ENCODE measurements around the gene TNIP2.

The TNIP2 gene

DNA sequence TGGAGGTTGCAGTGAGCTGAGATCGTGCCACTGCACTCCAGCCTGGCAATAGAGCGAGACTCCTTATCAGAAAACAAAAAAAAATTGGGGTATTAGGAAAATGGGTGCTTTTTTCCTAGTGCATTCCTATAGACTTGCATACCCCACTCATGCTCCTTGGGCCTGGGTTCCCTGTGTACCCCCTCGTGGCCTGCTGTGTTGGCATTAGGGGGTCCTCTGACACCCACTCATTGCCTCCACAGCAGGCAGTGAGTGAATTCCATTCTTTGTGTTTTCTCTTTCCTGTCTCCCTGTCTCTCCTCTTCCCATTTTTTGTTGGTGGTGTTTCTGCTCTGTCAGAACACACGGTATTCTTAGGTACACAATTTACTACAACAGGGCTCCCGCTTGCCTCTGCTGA lies 42.8 kb downstream of the TNIP2 start:
- H3K4me3 ChIP-seq (ENCODE audit: low read length) = no peak overlapping the region
- TF ChIP-seq, protein P1, sequence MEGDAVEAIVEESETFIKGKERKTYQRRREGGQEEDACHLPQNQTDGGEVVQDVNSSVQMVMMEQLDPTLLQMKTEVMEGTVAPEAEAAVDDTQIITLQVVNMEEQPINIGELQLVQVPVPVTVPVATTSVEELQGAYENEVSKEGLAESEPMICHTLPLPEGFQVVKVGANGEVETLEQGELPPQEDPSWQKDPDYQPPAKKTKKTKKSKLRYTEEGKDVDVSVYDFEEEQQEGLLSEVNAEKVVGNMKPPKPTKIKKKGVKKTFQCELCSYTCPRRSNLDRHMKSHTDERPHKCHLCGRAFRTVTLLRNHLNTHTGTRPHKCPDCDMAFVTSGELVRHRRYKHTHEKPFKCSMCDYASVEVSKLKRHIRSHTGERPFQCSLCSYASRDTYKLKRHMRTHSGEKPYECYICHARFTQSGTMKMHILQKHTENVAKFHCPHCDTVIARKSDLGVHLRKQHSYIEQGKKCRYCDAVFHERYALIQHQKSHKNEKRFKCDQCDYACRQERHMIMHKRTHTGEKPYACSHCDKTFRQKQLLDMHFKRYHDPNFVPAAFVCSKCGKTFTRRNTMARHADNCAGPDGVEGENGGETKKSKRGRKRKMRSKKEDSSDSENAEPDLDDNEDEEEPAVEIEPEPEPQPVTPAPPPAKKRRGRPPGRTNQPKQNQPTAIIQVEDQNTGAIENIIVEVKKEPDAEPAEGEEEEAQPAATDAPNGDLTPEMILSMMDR (IDR thresholded peaks at IDR 0.05; ENCODE audit: insufficient read depth, low read depth, low read length, missing control alignments) = no peak
- no peak for DNase-seq (ENCODE audit: low read depth)

DNA sequence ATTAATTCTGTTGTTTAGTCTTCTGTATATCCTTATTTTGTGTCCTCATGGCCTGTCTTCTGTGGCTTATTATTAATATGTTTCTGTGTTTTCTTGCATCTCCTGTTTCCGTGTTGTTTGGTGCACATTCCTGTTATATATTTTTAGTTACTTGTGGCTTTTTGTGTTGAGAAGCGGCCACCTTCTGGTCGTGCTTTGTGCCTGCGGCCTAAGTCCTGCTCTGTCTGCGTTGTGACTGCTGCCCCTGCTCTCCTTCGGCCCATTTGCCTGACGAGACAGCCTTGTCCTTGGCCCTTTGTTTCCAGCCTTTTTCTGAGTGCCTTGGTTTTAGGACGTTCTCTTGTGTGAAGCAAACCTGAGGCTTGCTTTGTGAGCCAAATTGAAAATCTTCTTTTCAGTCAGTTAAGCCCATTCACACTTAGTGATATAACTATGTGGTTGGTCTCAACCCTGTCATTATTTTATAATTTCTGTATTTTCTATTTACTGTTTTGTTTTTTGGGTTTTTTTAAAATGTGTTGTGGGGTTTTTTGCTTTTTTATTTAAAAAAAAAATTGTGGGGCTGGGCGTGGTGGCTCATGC lies 43.8 kb downstream of the TNIP2 start:
- no peak for DNase-seq (ENCODE audit: low read depth)
- TF ChIP-seq, protein P1 (IDR thresholded peaks at IDR 0.05; ENCODE audit: insufficient read depth, low read depth, low read length, missing control alignments) = no peak
- H3K4me3 ChIP-seq (ENCODE audit: low read length) = no peak overlapping the region

DNA sequence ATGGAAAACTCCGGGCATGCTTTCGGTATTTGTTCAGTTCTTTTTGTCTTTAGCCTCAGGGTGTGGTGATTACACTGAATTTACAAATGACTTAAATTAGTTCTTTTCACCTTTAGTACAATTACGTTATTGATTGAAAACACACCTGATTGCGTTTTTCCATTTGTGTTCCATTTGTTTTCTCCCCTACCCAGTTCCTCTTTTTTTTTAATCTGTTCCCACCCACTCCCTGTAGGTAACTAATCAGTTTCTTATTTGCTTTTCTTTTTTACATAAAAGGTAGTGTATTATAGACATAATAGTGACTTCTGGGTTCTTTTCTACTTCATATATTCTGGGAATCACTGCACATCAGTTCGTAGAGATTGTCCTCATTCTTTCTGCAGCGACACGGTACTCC lies 53.4 kb downstream of the TNIP2 start:
- DNase-seq (ENCODE audit: low read depth) = no peak
- TF ChIP-seq, protein P1 (IDR thresholded peaks at IDR 0.05; ENCODE audit: insufficient read depth, low read depth, low read length, missing control alignments) = no peak
- H3K4me3 ChIP-seq (ENCODE audit: low read length) = no peak overlapping the region

DNA sequence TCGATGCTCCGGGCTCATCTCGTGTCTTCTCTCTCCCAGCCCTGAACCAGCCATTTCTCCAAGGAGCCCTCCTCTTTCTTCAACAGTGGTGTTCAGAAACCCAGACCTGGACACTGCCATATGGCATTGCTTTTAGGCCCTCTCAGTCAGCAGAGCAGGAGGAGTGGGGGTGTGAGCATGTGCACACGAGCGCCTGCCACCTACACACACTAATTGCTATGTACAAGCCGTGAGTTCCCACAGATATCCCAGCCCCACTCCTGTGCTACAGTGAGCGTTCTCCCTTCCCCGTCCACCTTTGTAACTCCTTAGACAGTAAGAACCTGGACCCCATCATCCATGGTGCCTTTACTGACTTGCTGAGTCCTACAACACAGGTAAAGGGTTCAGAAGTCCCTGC lies 53.8 kb downstream of the TNIP2 start:
- no peak overlapping the region for H3K4me3 ChIP-seq (ENCODE audit: low read length)
- DNase-seq (ENCODE audit: low read depth) = no peak
- TF ChIP-seq, protein P1 (IDR thresholded peaks at IDR 0.05; ENCODE audit: insufficient read depth, low read depth, low read length, missing control alignments) = no peak

DNA sequence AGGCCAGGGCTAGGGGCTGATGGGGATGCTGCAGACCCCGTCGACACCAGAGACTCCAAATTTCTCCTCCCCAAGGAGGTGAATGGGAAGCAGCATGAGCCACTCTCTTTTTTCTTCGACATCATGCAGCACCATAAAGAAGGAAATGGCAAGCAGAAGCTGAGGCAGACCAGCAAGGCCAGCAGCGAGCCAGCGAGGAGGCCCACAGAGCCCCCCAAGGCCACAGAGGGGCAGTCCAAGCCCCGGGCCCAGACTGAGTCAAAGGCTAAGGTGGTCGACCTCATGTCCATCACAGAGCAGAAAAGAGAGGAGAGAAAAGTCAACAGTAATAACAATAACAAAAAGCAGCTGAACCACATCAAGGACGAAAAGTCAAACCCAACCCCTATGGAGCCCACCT lies 56.1 kb downstream of the TNIP2 start:
- H3K4me3 ChIP-seq (ENCODE audit: low read length) = no peak overlapping the region
- TF ChIP-seq, protein P1 (IDR thresholded peaks at IDR 0.05; ENCODE audit: insufficient read depth, low read depth, low read length, missing control alignments) = no peak
- no peak for DNase-seq (ENCODE audit: low read depth)

DNA sequence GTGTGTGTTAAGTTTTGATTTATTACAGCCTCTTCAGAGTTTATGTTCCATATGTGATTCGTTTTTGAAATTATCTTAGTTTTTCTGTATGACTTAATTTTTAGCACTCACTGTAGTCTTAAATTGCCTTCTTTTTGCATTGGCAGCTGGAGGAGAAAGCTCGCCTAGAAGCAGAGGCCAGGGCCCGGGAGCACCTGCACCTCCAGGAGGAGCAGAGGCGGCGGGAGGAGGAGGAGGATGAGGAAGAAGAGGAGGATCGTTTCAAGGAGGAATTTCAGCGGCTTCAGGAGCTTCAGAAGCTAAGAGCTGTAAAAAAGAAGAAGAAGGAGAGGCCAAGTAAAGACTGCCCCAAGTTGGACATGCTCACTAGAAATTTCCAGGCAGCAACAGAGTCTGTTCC lies 56.6 kb downstream of the TNIP2 start:
- TF ChIP-seq, protein P1 (IDR thresholded peaks at IDR 0.05; ENCODE audit: insufficient read depth, low read depth, low read length, missing control alignments) = no peak
- DNase-seq (ENCODE audit: low read depth) = no peak

DNA sequence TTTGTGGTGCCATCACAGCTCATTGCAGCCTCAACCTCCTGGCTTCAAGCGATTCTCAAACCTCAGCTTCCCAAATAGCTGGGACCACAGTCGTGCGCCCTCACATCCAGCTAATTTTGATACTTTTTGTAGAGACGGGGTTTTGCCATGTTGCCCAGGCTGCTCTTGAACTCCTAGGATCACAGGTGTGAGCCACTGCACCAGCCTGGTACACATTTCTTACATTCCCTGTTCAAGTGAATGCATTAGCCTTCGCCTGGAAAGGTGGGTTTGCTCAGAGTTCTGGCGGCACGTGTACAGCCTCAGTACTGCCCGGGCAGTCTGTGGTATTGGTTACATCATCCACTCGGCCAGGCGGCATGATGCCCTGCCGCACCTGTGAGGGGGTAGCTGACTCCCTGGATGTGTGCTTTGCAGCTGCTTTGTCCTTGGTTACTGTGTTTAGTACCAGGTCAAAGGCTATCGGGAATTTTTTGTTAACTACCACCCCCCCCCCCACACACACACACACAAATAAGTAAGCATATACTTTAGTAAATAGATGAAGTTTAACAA lies 57.1 kb downstream of the TNIP2 start:
- TF ChIP-seq, protein P1 (IDR thresholded peaks at IDR 0.05; ENCODE audit: insufficient read depth, low read depth, low read length, missing control alignments) = no peak
- DNase-seq (ENCODE audit: low read depth) = no peak

More for the DNA sequence above, 56.6 kb downstream of the TNIP2 start:
- no peak overlapping the region for H3K4me3 ChIP-seq (ENCODE audit: low read length)

More for the DNA sequence above, 57.1 kb downstream of the TNIP2 start:
- H3K4me3 ChIP-seq (ENCODE audit: low read length) = no peak overlapping the region

Measured in epithelial cell of esophagus (primary cell).